ENCODE measurements around the gene NOC4L. TPM values are rescaled to one million over a fixed set of nuclear protein-coding genes. Genes with fewer than 3 reads are reported as not detected.

The NOC4L gene
- polyA plus RNA-seq, 1 donor (not counting 4 experiments of a cell fraction or from before 2014, with no cell fraction given): 3.7 TPM

DNA sequence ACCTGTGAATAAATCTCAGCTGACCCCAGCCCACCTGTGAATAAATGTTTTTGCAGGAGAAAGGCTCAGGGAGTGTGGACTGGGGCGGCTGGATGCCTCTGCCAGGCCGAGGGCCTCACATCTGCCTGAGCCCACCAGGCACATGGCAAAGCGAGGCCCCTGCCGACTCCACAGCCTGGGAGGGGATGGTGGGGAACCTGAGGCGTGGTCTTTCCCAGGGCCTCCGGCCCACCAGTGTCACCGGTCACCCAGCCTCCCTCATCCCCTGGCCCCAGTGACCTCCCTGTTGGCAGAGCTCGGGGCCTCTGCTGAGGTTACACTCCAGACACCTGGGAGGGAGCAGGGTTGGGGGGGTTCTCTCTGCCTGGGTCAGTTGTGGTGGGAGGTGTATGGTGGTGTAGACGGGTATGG is 8.2 kb downstream of the NOC4L start:
- Histone ChIP-seq H3K36me3 (ENCODE audit: control insufficient read depth in 2 of 2, extremely low read depth in 1 of 2, insufficient read depth in 2 of 2, low read length in 2 of 2) (peaks cover 3 to 7% of the 10 kb centered on the region in 2 experiments), H3K4me2 (ENCODE audit: control insufficient read depth, extremely low read depth, insufficient read depth, low read depth, low read length) (no peak overlapping the region), H3K9me1 (ENCODE audit: control insufficient read depth, extremely low read depth, insufficient read depth, low read length) (no peaks in the 10 kb centered on the region), H3K4me1 (ENCODE audit: control insufficient read depth, extremely low read depth, insufficient read depth, low read length) (no peaks in the 10 kb centered on the region), H4K20me1 (ENCODE audit: control insufficient read depth, extremely low read depth, insufficient read depth, low read length) (no peaks in the 10 kb centered on the region), H3K79me2 (ENCODE audit: control insufficient read depth, insufficient read depth, low read length) (no peaks in the 10 kb centered on the region), H3K4me3 (ENCODE audit: control insufficient read depth in 2 of 3, extremely low read depth in 1 of 3, insufficient read depth in 2 of 3, low read depth in 1 of 3, low read length in 3 of 3) (no peak overlapping the region), H2AFZ (ENCODE audit: control insufficient read depth, low read length) (no peak overlapping the region), H3K27me3 (ENCODE audit: control insufficient read depth, extremely low read depth, insufficient read depth, low read length) (no peaks in the 10 kb centered on the region), H3K9me3 (ENCODE audit: control insufficient read depth, low read depth, low read length) (peaks cover 9% of the 10 kb centered on the region), H3K27ac (ENCODE audit: control insufficient read depth, insufficient read depth, low read length) (no peak overlapping the region), H3K9ac (ENCODE audit: control insufficient read depth, extremely low read depth, insufficient read depth, low read length) (no peak overlapping the region)
- no peak for DNase-seq (ENCODE audit: low read depth, low spot score)
- TF ChIP-seq, protein P1, sequence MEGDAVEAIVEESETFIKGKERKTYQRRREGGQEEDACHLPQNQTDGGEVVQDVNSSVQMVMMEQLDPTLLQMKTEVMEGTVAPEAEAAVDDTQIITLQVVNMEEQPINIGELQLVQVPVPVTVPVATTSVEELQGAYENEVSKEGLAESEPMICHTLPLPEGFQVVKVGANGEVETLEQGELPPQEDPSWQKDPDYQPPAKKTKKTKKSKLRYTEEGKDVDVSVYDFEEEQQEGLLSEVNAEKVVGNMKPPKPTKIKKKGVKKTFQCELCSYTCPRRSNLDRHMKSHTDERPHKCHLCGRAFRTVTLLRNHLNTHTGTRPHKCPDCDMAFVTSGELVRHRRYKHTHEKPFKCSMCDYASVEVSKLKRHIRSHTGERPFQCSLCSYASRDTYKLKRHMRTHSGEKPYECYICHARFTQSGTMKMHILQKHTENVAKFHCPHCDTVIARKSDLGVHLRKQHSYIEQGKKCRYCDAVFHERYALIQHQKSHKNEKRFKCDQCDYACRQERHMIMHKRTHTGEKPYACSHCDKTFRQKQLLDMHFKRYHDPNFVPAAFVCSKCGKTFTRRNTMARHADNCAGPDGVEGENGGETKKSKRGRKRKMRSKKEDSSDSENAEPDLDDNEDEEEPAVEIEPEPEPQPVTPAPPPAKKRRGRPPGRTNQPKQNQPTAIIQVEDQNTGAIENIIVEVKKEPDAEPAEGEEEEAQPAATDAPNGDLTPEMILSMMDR (optimal IDR thresholded peaks at IDR 0.05 in 1 of 3, IDR thresholded peaks at IDR 0.05 in 1 of 3, conservative IDR thresholded peaks at IDR 0.05 in 1 of 3; ENCODE audit: extremely low read depth in 1 of 3, insufficient read depth in 2 of 3, low read length in 3 of 3): no peak
- TF ChIP-seq EZH2 (IDR thresholded peaks at IDR 0.05; ENCODE audit: low read length): no peak
- no peak for FAIRE-seq
- dilution Hi-C loops (cut with MboI; ENCODE audit: extremely low pct_ligation_motif_present, low sequenced_read_pairs): no loop called here

DNA sequence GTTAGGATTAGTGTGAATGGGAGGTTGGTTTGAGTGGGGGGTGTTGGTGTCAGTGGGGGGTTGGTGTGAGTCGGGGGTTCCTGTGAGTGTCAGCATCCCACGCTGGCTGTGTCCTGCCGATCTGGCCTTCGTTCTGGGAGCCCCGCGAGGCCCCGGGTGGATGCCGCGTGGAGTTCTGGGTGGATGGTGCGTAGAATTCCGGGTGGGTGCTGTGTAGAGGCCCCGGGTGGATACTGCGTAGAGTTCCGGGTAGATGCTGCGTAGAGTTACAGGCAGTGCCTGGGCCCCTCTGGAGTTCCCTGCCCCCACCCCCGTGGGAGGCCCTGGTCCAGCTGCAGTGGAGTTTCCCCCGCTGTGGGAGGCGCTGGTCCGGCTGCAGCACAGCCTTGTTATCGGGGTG is 8.7 kb downstream of the NOC4L start:
- H3K36me3 ChIP-seq (ENCODE audit: control insufficient read depth in 2 of 2, extremely low read depth in 1 of 2, insufficient read depth in 2 of 2, low read length in 2 of 2): peaks cover 5 to 7% of the 10 kb centered on the region in 2 experiments
- no peak overlapping the region for H3K27ac ChIP-seq (ENCODE audit: control insufficient read depth, insufficient read depth, low read length)
- H3K4me2 ChIP-seq (ENCODE audit: control insufficient read depth, extremely low read depth, insufficient read depth, low read depth, low read length): no peak overlapping the region
- H3K79me2 ChIP-seq (ENCODE audit: control insufficient read depth, insufficient read depth, low read length): no peaks in the 10 kb centered on the region
- no peak for DNase-seq (ENCODE audit: low read depth, low spot score)
- no peak overlapping the region for H3K9ac ChIP-seq (ENCODE audit: control insufficient read depth, extremely low read depth, insufficient read depth, low read length)
- no peaks in the 10 kb centered on the region for H3K4me1 ChIP-seq (ENCODE audit: control insufficient read depth, extremely low read depth, insufficient read depth, low read length)
- no peaks in the 10 kb centered on the region for H3K9me1 ChIP-seq (ENCODE audit: control insufficient read depth, extremely low read depth, insufficient read depth, low read length)
- H2AFZ ChIP-seq (ENCODE audit: control insufficient read depth, low read length): no peak overlapping the region
- no peak for TF ChIP-seq EZH2 (IDR thresholded peaks at IDR 0.05; ENCODE audit: low read length)
- TF ChIP-seq, protein P1 (optimal IDR thresholded peaks at IDR 0.05 in 1 of 3, IDR thresholded peaks at IDR 0.05 in 1 of 3, conservative IDR thresholded peaks at IDR 0.05 in 1 of 3; ENCODE audit: extremely low read depth in 1 of 3, insufficient read depth in 2 of 3, low read length in 3 of 3): no peak
- dilution Hi-C loops (cut with MboI; ENCODE audit: extremely low pct_ligation_motif_present, low sequenced_read_pairs): no loop called here
- no peaks in the 10 kb centered on the region for H4K20me1 ChIP-seq (ENCODE audit: control insufficient read depth, extremely low read depth, insufficient read depth, low read length)
- H3K4me3 ChIP-seq (ENCODE audit: control insufficient read depth in 2 of 3, extremely low read depth in 1 of 3, insufficient read depth in 2 of 3, low read depth in 1 of 3, low read length in 3 of 3): no peak overlapping the region
- H3K27me3 ChIP-seq (ENCODE audit: control insufficient read depth, extremely low read depth, insufficient read depth, low read length): no peaks in the 10 kb centered on the region
- H3K9me3 ChIP-seq (ENCODE audit: control insufficient read depth, low read depth, low read length): peaks cover 9% of the 10 kb centered on the region
- no peak for FAIRE-seq

All from keratinocyte (primary cell).